Fibroblast of lung (primary cell): ENCODE measurements around the gene SIX3. TPM values are rescaled to one million over a fixed set of nuclear protein-coding genes. Genes with fewer than 3 reads are reported as not detected.

Experiments
- DNase-seq, 2 donors: peaks; one replicate each; pipeline versions ENCODE4 v3.0.0 to v3.0.0-alpha.2; 2010; ENCODE audit warnings: low read depth in 2 of 2
- H2AFZ ChIP-seq: 2 replicates; pipeline ENCODE4 v1.5.1; 2012; ENCODE audit warnings: low read length, control low read depth, inconsistent platforms
- H3K27ac ChIP-seq: 2 replicates; pipeline ENCODE4 v1.5.1; 2011; ENCODE audit warnings: low read length, control low read depth; ENCODE audit not compliant: insufficient read depth
- H3K27me3 ChIP-seq: 2 replicates; pipeline ENCODE4 v1.5.1; 2011; ENCODE audit warnings: mild to moderate bottlenecking, low read length; ENCODE audit not compliant: control insufficient read depth, insufficient read depth
- H3K36me3 ChIP-seq: 2 replicates; pipeline ENCODE4 v1.5.1; 2011; ENCODE audit warnings: low read length; ENCODE audit not compliant: control insufficient read depth, insufficient read depth
- H3K4me1 ChIP-seq: 2 replicates; pipeline ENCODE4 v1.5.1; 2011; ENCODE audit warnings: low read length; ENCODE audit not compliant: control insufficient read depth, insufficient read depth; ENCODE audit errors: extremely low read depth
- H3K4me2 ChIP-seq: 2 replicates; pipeline ENCODE4 v1.5.1; 2011; ENCODE audit warnings: low read length, control low read depth; ENCODE audit not compliant: insufficient read depth; ENCODE audit errors: extremely low read depth
- H3K4me3 ChIP-seq, 4 experiments: fragments of 200-600 bp in 1 of 4; sonication (generic) in 1 of 4; replicated peaks in 1 of 4; 2 replicates each; pipeline ENCODE4 v1.5.1; 2011 to 2016; ENCODE audit warnings: low read length in 4 of 4, low read depth in 3 of 4, mild to moderate bottlenecking in 3 of 4, control low read depth in 2 of 4, inconsistent platforms in 1 of 4, mixed read lengths in 1 of 4; ENCODE audit not compliant: insufficient read depth in 1 of 4; ENCODE audit errors: control extremely low read depth in 1 of 4
- H3K79me2 ChIP-seq: 2 replicates; pipeline ENCODE4 v1.5.1; 2012; ENCODE audit warnings: mild to moderate bottlenecking, low read length, inconsistent platforms; ENCODE audit not compliant: control insufficient read depth, insufficient read depth
- H3K9ac ChIP-seq: 2 replicates; pipeline ENCODE4 v1.5.1; 2011; ENCODE audit warnings: mild to moderate bottlenecking, low read length, control low read depth; ENCODE audit not compliant: insufficient read depth
- H3K9me3 ChIP-seq: 2 replicates; pipeline ENCODE4 v1.5.1; 2012; ENCODE audit warnings: low read depth, low read length; ENCODE audit not compliant: control insufficient read depth, insufficient read depth
- H4K20me1 ChIP-seq: 2 replicates; pipeline ENCODE4 v1.5.1; 2011; ENCODE audit warnings: low read length; ENCODE audit not compliant: control insufficient read depth, insufficient read depth; ENCODE audit errors: extremely low read depth
- CTCF ChIP-seq, 2 donors: IDR thresholded peaks in 1 of 2; conservative IDR thresholded peaks in 1 of 2; 1 replicate in 1 of 2; 2 replicates in 1 of 2; pipeline ENCODE4 v1.5.1; 2011 to 2012; ENCODE audit warnings: low read length in 2 of 2, control low read depth in 1 of 2, inconsistent platforms in 1 of 2, low read depth in 1 of 2, mild to moderate bottlenecking in 1 of 2
- EZH2 ChIP-seq: IDR thresholded peaks from 2 replicates; pipeline ENCODE4 v1.5.1; 2012; ENCODE audit warnings: low read length, control low read depth, mild to moderate bottlenecking; ENCODE audit errors: missing control alignments
- polyA plus RNA-seq, 2 donors: library from polyadenylated mRNA; depleted of rRNA in 1 of 2; stranded (reverse) in 1 of 2; unstranded in 1 of 2; fragments of >200 nt; gene quantifications; 2 replicates each; pipeline ENCODE4 v1.2.1, GENCODE V29; 2011 to 2012; ENCODE audit warnings: missing spikeins in 1 of 2
- total RNA-seq: library from RNA; depleted of rRNA; stranded (reverse); fragments of >200 nt; gene quantifications from 2 replicates; pipeline ENCODE4 v1.2.1, GENCODE V29; 2014

SIX3 gene
- total and polyA plus RNA-seq, 2 donors (not counting 1 experiment from before 2014, with no cell fraction given): not detected

GRCh38 chr2:44989176-44989575, 47.7 kb downstream of the SIX3 start:
- Histone ChIP-seq H3K9me3 (no peaks in the 10 kb centered on the region), H3K4me3 (no peak overlapping the region), H4K20me1 (no peaks in the 10 kb centered on the region), H2AFZ (no peak overlapping the region), H3K36me3 (no peaks in the 10 kb centered on the region), H3K4me2 (no peak overlapping the region), H3K9ac (no peak overlapping the region), H3K4me1 (no peaks in the 10 kb centered on the region), H3K27ac (no peak overlapping the region), H3K27me3 (peaks cover 22% of the 10 kb centered on the region), H3K79me2 (no peaks in the 10 kb centered on the region)
- DNase-seq: no peak
- TF ChIP-seq CTCF (conservative IDR thresholded peaks at IDR 0.05 in 1 of 2, IDR thresholded peaks at IDR 0.05 in 1 of 2; ENCODE audit: low read depth in 1 of 2, low read length in 2 of 2) (no peak), EZH2 (no peak)

GRCh38 chr2:44994377-44994776, 52.9 kb downstream of the SIX3 start:
- Histone ChIP-seq H3K36me3 (no peaks in the 10 kb centered on the region), H3K4me2 (no peak overlapping the region), H3K27me3 (peaks cover 42% of the 10 kb centered on the region), H3K4me3 (no peak overlapping the region), H3K27ac (no peak overlapping the region), H2AFZ (no peak overlapping the region), H3K79me2 (no peaks in the 10 kb centered on the region), H4K20me1 (no peaks in the 10 kb centered on the region), H3K9me3 (no peaks in the 10 kb centered on the region), H3K9ac (no peak overlapping the region), H3K4me1 (no peaks in the 10 kb centered on the region)
- DNase-seq: no peak
- TF ChIP-seq EZH2: no peak
- no peak for TF ChIP-seq CTCF (conservative IDR thresholded peaks at IDR 0.05 in 1 of 2, IDR thresholded peaks at IDR 0.05 in 1 of 2; ENCODE audit: low read depth in 1 of 2, low read length in 2 of 2)

Other genes starting within 250 kb of the SIX3 start
- under 0.01 TPM in 1 of 2 replicates, not detected in the other for gene SIX2, start 67.8 kb downstream of the SIX3 start, total RNA-seq
- 0.03 TPM in 1 of 2 replicates, not detected in the other for gene SIX2, start 67.8 kb downstream of the SIX3 start, polyA plus RNA-seq